ENCODE data around the gene PLEKHD1.

PLEKHD1 gene

DNA sequence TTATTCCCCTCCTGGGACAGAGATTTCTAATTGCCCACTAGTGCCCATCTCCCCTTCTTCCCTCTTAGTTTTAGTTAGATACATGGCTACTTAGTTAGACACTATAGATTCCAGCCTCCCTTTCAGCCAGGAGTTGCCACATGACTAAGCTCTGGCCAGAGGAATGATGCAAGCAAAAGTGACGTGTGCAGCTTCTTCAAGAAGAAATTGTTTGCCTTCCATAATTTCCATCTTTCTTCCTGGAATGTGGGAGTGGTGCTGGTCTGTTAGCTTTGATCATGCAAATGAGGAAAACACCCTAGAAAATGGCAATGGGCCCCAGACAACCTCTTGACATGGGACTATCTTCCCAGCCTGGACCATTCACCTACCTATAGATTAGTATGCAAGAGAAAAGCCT lies 68.7 kb downstream of the PLEKHD1 start:
- no peak for DNase-seq

DNA sequence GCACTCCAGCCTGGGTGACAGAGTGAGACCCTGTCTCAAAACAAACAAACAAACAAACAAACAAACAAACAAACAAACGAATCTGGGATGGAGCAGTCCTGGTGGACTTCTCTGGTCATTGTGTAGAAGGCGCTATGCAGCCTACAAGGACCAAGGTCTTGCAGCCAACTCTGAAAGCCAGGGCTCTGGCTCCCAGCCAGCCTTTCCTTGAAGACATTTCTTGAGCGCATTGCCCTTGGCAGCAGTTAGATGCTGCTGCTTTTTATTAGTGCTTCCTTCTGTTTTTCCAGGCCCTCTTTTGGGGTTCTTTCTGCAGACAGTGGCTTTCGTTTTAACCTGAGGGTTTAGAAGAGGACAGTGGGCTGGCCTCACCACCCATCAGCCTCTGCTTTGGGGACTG lies 70.0 kb downstream of the PLEKHD1 start:
- DNase-seq, result peak; percentile 56

DNA sequence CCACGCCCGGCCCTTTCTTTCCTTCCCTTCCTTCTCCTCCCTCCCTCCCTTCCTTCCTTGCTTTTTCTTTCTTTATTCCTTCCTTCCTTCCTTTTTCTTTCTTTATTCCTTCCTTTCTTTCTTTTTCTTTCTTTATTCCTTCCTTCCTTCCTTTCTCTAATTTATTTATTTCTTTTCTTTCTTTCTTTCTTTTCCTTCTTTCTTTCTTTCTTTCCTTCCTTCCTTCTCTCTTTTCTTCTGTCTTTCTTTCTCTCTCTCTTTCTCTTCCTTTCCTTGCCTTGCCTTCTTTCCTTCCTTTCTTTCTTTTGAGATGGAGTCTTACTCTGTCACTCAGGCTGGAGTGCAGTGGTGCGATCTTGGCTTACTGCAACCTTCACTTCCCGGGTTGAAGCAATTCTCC lies 74.2 kb downstream of the PLEKHD1 start:
- DNase-seq, result no peak

DNA sequence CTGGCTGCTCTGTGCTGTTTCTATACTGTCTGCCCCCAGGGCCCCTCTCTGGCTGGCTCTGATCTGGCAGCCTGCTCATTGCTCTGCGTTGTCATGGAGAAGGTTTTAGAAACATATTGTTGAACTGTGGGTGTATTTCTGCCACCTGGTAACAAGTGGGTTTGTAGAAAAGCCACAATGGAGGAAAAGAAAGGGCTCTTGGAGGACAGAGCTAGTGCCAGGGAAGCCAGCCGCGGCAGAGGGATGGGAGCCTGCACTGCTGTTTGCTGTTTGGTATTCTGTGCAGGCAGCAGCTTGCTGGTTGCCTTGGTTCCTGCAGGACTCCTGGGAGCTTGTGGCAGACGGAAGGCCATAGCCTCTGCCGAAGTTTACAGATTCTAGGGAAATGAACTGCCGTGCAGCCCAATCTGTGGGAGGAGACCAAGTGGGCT lies 75.1 kb downstream of the PLEKHD1 start:
- peak; percentile 89 for DNase-seq

DNA sequence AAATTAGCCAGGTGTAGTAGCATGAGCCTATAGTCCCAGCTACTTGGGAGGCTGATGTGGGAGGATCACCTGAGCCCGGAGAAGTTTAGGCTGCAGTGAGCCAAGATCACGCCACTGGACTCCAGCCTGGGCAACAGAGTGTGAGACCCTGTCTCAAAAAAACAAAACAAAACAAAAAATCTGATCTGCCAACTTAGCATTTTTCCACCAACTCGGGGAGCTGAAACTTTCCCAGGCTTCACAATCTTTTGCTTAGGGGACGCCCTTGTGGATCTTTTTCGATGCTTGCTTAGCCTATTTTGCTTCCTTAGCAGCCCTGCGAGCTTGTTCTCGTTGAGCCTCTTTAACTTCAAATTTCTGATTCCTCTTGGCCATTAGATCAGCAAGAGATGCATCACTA lies 76.3 kb downstream of the PLEKHD1 start:
- no peak for DNase-seq

DNA sequence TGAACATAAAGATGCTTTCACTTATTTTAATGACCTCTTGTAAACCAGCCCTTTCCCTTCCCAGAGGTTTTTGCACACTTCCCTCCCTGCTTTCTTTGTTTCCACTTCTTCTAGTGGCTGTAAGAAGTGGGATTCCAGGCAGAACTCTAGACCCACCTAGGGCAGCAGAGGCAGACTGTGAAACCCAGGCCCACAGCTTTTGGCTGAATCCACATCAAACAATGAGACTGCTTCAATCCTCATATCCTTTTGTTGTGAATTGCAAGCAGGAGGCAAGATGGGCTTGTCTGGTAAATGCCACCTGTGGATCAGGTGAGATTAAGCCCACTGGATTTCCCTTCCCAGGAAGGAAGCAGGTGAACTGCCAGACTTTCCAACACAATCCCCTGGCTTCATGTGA lies 77.4 kb downstream of the PLEKHD1 start:
- no peak for DNase-seq

DNA sequence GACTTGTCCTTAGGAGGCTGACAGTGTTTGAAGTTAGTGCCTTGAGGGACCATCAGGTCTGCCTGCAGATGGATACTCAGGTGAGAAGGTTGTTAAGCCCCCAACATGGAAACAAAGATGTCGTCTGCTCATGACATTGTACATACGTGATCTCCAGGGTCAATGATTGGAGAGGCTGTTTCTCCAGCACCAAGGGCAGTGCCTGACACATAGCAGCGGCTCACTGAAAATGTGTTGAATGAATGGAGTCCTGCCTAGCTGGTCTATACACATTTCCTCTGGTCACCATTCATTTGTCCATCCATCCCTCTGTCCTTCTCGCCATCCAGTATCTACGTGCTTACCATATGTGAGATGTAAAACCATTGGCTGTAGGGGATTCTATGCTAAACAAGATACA lies 83.0 kb downstream of the PLEKHD1 start:
- DNase-seq, result no peak

DNA sequence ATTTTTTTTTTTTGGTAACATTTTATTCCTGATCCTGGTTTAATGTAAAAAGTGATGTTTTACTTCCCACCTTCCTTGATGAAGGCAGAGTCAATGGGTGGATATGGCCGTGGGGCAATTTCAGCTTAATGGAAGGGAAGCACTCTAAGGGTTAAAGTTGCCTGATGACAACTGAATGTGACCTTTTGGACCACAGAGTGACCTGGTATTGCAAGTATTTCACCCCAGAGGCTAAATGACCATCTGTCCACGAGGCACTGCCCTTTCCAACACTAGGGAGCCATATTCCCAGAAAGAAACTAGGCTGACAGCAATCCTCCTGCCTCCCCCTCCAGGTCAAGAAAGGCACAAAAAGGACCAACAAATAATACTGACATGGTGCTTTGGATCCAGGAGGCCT lies 85.3 kb downstream of the PLEKHD1 start:
- no peak for DNase-seq

DNA sequence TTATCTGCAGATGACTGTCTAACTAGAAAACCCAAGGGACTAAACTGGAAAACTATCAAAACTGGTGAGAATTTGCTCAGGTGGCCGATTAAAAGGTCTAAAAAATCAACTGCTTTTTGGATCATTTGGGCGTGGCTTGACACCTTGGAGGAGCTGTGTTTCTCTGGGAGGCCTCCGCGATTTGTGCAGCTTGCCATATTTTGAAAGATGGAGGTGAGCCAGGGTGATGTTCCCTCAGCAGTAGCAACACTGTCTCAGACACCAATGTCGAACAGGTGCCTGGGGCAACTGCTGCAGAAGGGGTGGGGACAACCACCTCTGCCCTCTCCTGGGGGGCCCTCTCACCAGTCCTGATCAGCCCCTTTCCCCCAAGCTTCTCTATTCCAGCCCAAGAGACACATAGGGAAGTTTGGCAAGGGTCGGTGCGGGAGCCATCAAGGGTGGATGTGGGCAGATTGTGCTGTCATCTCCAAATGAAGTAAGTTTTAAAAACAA lies 86.4 kb downstream of the PLEKHD1 start:
- no peak for DNase-seq

DNA sequence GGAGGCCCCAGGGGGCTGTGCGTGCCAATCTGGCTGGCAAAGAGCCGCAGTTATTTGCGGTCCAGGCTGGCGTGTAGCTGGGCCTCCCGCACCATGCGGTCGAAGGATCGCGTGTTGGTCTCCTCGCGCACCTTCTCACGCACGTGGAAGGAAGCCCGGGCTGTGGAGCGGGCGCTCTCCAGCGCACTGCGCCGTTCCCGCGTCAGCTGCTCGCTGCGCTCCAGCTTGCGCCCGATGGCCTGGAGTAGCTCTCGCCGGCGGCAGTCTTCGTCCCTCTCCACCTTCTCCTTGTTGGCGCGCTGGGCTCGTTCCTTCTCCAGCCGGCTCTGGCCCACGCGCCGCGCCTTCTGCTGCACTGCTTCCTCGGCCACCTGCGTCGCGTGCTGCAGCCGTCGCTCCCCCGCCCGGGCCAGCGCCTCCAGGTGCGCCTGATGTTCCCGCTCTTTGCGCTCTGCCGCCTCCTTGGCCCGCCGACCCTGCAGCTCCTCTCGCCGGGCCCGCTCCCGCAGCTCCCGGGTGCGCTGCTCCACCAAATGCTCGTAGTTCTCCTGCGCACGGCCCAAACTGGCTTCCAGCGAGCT lies 87.0 kb downstream of the PLEKHD1 start:
- DNase-seq, result no peak

DNA sequence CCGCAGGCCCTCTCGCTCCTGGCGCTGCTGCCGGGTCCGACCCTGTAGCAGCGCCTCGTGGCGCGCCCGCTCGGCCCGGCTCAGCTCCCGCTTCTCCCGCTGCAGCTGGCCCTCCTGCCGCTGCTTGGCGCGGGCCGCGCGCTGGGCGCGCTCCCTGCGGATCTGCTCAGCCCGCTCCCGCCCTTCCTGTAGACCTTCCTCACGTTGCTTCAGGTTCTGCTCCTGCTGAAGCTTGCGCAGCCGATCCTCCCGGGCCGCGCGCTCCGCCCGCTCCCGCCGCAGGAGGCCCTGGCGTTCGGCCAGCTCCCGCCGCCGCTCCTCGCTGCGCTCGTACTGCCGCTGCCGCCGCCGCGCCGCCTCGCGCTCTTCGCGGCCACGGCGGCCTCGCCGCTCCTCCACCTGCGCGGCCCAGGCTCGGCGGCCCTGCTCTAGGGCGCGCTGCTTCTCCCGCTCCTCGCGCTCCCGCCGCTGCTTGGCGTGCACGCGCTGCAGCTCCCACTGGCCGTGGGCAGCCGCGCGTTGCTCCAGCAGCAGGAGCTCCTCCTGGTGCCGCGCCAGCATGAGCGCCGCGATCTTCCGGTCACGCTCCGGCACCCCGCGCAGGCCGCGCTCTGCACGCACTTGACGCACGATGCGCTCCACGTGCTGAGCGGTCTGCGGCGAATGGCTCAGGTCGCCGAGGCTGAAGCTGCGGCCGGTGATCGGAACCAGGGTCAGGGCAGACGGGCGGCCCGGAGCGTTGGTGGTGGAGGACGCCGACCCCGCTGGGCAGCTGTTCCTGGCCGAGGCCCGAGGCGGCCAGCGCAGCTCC lies 87.7 kb downstream of the PLEKHD1 start:
- DNase-seq, result no peak

DNA sequence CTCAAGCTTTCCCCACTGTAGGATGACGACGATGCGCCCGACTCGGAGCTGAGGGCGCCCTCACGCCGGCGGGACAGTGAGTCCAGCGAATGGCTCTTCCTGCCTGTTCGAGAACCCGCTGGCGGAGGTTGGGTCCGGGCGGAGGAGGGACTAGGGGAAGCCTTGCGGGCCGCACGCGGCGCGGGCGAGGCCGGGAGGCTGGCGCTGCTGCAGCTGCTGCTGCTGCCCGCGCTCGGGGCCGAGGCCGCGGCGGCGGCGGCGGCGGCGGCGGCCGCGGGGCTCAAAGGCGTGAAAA lies 88.3 kb downstream of the PLEKHD1 start:
- DNase-seq, result no peak

DNA sequence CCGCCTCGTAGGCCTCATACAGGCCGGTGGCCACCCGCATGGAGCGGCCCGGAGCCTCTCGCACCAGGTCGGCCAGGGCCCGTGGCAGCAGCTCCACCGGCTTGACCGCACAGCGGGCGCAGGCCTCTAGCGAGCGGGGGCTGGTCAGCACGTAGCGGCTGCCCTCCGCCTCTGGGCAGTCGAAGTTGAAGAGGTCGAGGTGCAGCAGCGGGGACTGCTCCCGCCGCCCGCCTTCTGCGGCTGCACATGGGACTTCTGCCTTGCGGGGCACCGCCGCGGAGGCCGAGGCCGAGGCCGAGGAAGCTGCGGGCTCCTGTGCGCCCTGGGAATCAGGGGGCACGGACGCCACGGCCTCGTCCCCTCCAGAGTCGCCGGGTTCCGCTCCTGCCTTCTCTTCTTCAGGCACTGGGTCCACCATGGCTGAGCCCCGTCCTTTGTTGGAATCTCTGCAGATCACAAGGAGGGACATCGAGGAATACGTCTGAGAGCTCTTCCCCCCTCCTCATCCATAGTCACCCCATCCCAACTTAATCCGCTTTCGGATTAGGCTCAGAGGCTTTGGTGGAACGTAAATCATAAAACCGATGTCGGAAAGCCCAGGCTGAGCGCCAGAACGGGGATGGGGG lies 88.8 kb downstream of the PLEKHD1 start:
- no peak for DNase-seq

DNA sequence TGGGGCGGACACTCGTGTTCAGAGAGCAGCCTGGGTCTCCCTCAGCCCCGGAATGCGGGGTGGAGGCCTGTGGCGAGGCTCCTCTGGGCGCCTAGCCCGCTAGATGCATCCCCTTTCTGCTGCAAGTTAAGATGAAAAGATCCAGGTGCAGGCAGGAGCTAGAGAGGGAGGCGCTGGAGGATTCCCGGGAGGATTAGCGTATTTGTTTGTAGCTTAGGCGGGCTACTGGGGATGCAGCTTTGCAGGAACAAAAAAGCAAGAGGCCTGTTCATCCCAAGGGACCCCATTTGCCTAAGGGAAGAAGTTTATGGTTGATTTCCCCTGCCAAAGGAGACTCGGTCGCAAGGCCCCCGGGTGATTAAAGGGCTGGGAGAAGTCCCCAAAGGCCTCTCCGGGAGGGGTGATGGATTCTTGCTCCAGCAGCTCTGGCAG lies 89.3 kb downstream of the PLEKHD1 start:
- peak; percentile 80 for DNase-seq

DNA sequence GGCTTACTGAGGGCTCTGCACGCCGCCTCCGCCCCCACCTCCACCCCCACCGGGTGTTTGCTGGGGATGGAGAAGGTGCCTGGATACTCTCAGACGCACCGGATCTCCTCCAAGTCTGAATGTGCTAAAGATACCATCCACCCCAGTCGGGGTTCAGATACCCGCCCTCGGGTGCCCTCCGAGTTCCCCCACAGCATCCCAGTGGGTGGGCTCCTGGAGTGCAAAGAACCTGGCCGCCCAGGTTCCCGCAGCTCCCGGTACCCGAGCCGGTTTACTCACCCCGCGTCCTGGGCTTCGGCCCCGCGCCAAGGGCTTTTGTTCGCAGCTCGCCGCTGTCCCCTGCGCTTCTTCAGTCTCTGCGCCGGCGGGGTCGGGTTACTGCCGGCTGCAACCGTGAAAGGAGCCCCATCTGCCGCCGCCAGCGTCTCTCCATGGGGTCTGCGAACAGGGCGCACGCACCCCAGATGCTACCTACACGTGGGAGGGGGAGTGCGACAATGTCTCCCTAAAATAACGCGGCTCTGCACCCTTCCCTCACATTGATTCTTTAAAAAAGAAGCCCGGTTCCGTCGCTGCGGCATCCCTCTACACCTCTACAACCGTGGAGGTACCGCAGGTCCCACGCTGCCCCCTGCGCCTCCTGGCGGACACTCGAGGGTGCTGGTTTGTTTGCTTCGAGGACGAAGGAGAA lies 89.9 kb downstream of the PLEKHD1 start, which contains the start of gene CCDC177:
Gene CCDC177 (minus strand): TSS at position 609 of the 691 bp plus-strand sequence. CDS start 1,249 bp downstream, outside the sequence.
- peak; percentile 77 for DNase-seq

DNA sequence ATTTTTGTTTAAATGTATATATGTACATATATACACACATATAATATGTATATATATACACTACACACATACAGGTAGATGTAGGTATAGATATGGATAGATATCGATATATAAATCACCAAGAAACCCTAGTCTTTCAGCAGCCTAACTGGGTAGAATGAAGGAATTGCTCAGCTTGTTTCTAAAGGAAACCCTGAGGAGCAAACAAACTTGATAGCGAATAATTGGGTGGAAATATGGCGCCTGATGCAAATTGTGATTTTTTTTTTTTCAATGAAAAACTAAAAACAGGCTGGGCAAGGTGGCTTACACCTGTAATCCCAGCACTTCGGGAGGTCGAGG lies 90.4 kb downstream of the PLEKHD1 start:
- no peak for DNase-seq

DNA sequence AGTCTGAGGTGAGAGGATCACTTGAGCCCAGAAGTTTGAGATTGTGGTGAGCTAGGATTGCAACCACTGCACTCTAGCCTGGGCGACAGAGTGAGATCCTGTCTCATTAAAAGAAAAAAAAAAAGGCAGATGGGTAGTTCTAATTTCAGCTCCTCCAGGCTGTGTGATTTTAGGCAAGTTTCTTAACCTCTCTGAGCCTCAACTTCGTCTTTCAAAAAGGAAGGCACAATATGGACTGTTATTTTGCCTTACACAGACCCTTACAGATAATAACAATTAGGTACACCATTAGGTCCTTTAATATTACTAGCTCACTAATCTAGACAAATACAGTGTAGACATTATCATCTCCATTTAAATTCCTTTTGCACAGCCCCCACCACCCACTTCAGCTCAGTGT lies 94.9 kb downstream of the PLEKHD1 start:
- no peak for DNase-seq

DNA sequence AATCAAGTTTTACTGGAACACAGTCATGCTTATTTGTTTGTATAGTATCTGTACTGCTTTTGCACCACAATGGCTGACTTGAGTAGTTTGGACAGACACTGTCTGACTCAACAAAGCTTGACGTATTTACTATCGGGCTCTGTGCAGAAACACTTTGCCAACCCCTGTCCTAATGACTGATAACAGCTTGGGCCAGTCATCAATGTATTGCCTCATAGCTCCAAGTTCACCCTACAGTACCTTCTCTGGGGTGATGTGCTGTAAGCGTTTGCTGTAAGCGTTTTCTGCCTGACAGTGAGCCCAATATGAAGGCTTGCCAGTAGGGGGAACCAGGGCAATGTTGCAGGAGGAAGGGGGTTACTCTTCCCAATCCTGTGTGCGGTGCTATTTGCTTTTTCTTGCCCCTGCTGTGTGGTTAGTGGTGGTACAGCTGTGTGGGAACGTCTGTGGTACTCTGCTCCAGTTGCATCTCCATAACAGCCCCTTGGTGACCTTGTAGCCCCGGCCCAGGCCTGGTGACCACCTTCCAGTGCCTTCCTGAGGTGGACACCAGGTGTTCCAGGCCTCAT lies 95.6 kb downstream of the PLEKHD1 start:
- DNase-seq, result no peak

Measured in DMS79 (cell line).